ENCODE data around the gene TSSK2. TPM values are rescaled to one million over a fixed set of nuclear protein-coding genes. Genes with fewer than 3 reads are reported as not detected.

Gene TSSK2
- total RNA-seq, 1 donor from 2014 or later, result not detected

GRCh38 chr22:19174106-19175025 lies 43.3 kb downstream of the TSSK2 start:
- DNase-seq (ENCODE audit: low spot score), result no peak
- H3K4me1 Mint-ChIP-seq (ENCODE audit: low read depth), result peaks cover 25% of the 10 kb centered on the region
- H3K27me3 Mint-ChIP-seq (ENCODE audit: low read depth), result peaks cover 11% of the 10 kb centered on the region
- H3K27ac Mint-ChIP-seq, result no peak overlapping the region
- no peaks in the 10 kb centered on the region for H3K9me3 Mint-ChIP-seq
- intact Hi-C loops (cut with micrococcal nuclease), result no loop called here
- H3K4me3 Mint-ChIP-seq (ENCODE audit: low read depth), result peak overlapping the region; percentile 13
- H3K36me3 Mint-ChIP-seq (ENCODE audit: low read depth), result peaks cover 17% of the 10 kb centered on the region

GRCh38 chr22:19175026-19175601 lies 44.0 kb downstream of the TSSK2 start:
- Mint-ChIP-seq H3K36me3 (ENCODE audit: low read depth) (peaks cover 17% of the 10 kb centered on the region), H3K4me1 (ENCODE audit: low read depth) (peaks cover 28% of the 10 kb centered on the region), H3K27ac (no peak overlapping the region), H3K27me3 (ENCODE audit: low read depth) (peaks cover 7% of the 10 kb centered on the region), H3K9me3 (no peaks in the 10 kb centered on the region), H3K4me3 (ENCODE audit: low read depth) (no peak overlapping the region)
- DNase-seq (ENCODE audit: low spot score), result no peak
- intact Hi-C loops (cut with micrococcal nuclease), result no loop called here

- H3K9me3 Mint-ChIP-seq, result no peaks in the 10 kb centered on the region
- no peak for DNase-seq (ENCODE audit: low spot score)
- peaks cover 17% of the 10 kb centered on the region for H3K36me3 Mint-ChIP-seq (ENCODE audit: low read depth)
- H3K4me1 Mint-ChIP-seq (ENCODE audit: low read depth), result peaks cover 23% of the 10 kb centered on the region
- intact Hi-C loops (cut with micrococcal nuclease), result no loop called here
- H3K4me3 Mint-ChIP-seq (ENCODE audit: low read depth), result peak overlapping the region; percentile 49
- peaks cover 1% of the 10 kb centered on the region for H3K27me3 Mint-ChIP-seq (ENCODE audit: low read depth)
- H3K27ac Mint-ChIP-seq, result no peak overlapping the region
Measured at GRCh38 chr22:19175602-19176174, 44.6 kb downstream of the TSSK2 start.

GRCh38 chr22:19176175-19176643 lies 45.1 kb downstream of the TSSK2 start:
- intact Hi-C loops (cut with micrococcal nuclease), result no loop called here
- Mint-ChIP-seq H3K4me1 (ENCODE audit: low read depth) (peaks cover 22% of the 10 kb centered on the region), H3K4me3 (ENCODE audit: low read depth) (peak overlapping the region; percentile 71), H3K27ac (no peak overlapping the region), H3K36me3 (ENCODE audit: low read depth) (peaks cover 17% of the 10 kb centered on the region), H3K27me3 (ENCODE audit: low read depth) (no peaks in the 10 kb centered on the region), H3K9me3 (no peaks in the 10 kb centered on the region)
- no peak for DNase-seq (ENCODE audit: low spot score)

- Mint-ChIP-seq H3K4me1 (ENCODE audit: low read depth) (peaks cover 24% of the 10 kb centered on the region), H3K27ac (peak overlapping the region; percentile 5), H3K4me3 (ENCODE audit: low read depth) (peak overlapping the region; percentile 71), H3K36me3 (ENCODE audit: low read depth) (peaks cover 17% of the 10 kb centered on the region), H3K27me3 (ENCODE audit: low read depth) (no peaks in the 10 kb centered on the region), H3K9me3 (no peaks in the 10 kb centered on the region)
- DNase-seq (ENCODE audit: low spot score), result no peak
- intact Hi-C loops (cut with micrococcal nuclease), result no loop called here
Measured at GRCh38 chr22:19176732-19177131, 45.6 kb downstream of the TSSK2 start.

- Mint-ChIP-seq H3K4me1 (ENCODE audit: low read depth) (peaks cover 26% of the 10 kb centered on the region), H3K27ac (no peak overlapping the region)
- intact Hi-C loops (cut with micrococcal nuclease), result loop anchor here (2.0 kb wide), 3 partner anchors 33 to 301 kb away; partner anchors contain the start of genes CDC45, CLTCL1, ESS2 and UFD1
Measured at GRCh38 chr22:19177164-19178064, 46.3 kb downstream of the TSSK2 start.

DNA sequence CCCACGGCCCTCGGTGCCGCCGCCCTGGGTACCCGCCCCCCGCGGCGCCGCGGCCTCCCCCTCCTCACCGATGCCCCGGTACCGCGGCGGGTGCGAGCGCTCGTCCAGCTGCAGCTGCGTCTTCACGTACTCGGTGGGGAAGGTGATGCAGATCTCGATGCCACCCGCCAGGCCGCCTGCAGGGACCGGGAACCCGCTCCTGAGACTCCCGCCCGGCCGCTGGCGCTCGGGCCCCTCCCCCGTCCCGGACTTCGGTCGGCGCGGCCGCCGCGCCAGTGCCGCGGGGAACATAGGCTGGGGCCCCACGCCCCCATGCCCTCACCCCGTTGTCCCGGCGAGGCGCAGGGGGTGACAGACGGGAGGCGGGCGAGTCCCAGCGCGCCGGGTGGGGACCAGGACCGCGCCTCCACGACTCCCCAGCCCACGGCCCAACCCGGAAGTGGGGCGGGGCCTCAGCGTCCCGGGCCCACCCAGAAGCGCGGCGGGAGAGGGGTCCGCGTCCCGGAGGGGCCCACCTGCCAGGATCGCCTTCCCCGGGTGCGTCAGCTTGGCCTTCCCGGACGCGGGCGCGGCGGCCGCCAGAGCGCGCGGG lies 47.1 kb downstream of the TSSK2 start:
- Mint-ChIP-seq H3K36me3 (ENCODE audit: low read depth) (peaks cover 9% of the 10 kb centered on the region), H3K27me3 (ENCODE audit: low read depth) (no peaks in the 10 kb centered on the region), H3K4me1 (ENCODE audit: low read depth) (peaks cover 22% of the 10 kb centered on the region), H3K9me3 (no peaks in the 10 kb centered on the region), H3K27ac (no peak overlapping the region), H3K4me3 (ENCODE audit: low read depth) (peak overlapping the region; percentile 67)
- intact Hi-C loops (cut with micrococcal nuclease), result loop anchor here (2.0 kb wide), 3 partner anchors 33 to 301 kb away; partner anchors contain the start of genes CDC45, CLTCL1, ESS2 and UFD1
- peak; percentile 56 for DNase-seq (ENCODE audit: low spot score)

More at GRCh38 chr22:19177164-19178064, 46.3 kb downstream of the TSSK2 start:
- no peak for DNase-seq (ENCODE audit: low spot score)
- peak overlapping the region; percentile 71 for H3K4me3 Mint-ChIP-seq (ENCODE audit: low read depth)
- H3K36me3 Mint-ChIP-seq (ENCODE audit: low read depth), result peaks cover 13% of the 10 kb centered on the region
- H3K9me3 Mint-ChIP-seq, result no peaks in the 10 kb centered on the region
- no peaks in the 10 kb centered on the region for H3K27me3 Mint-ChIP-seq (ENCODE audit: low read depth)

GRCh38 chr22:19178657-19179496 lies 47.8 kb downstream of the TSSK2 start, which contains the start of gene SLC25A1:
SLC25A1 (minus strand) TSS chr22:19178736; CDS start chr22:19178673, 63 bp downstream.
- Mint-ChIP-seq H3K4me1 (ENCODE audit: low read depth) (peaks cover 18% of the 10 kb centered on the region), H3K27me3 (ENCODE audit: low read depth) (no peaks in the 10 kb centered on the region), H3K4me3 (ENCODE audit: low read depth) (peak within 1 kb of the TSS; percentile 79), H3K9me3 (no peaks in the 10 kb centered on the region), H3K27ac (peak within 1 kb of the TSS; percentile 58), H3K36me3 (ENCODE audit: low read depth) (peaks cover 6% of the 10 kb centered on the region)
- intact Hi-C loops (cut with micrococcal nuclease), result loop anchor here (2.0 kb wide), 3 partner anchors 34 to 300 kb away; partner anchors contain the start of genes CDC45, CLTCL1, ESS2 and UFD1
- peak; percentile 82 for DNase-seq (ENCODE audit: low spot score)

- Mint-ChIP-seq H3K4me3 (ENCODE audit: low read depth) (peak overlapping the region; percentile 79), H3K27ac (peak overlapping the region; percentile 58), H3K36me3 (ENCODE audit: low read depth) (peaks cover 6% of the 10 kb centered on the region), H3K4me1 (ENCODE audit: low read depth) (peaks cover 18% of the 10 kb centered on the region), H3K27me3 (ENCODE audit: low read depth) (no peaks in the 10 kb centered on the region), H3K9me3 (no peaks in the 10 kb centered on the region)
- DNase-seq (ENCODE audit: low spot score), result peak; percentile 48
- intact Hi-C loops (cut with micrococcal nuclease), result loop anchor here (2.0 kb wide), 3 partner anchors 35 to 299 kb away; partner anchors contain the start of genes CDC45, CLTCL1, ESS2 and UFD1
Measured at GRCh38 chr22:19179497-19180048, 48.5 kb downstream of the TSSK2 start.

GRCh38 chr22:19180234-19180633 lies 49.1 kb downstream of the TSSK2 start:
- no peak overlapping the region for H3K4me3 Mint-ChIP-seq (ENCODE audit: low read depth)
- H3K27me3 Mint-ChIP-seq (ENCODE audit: low read depth), result no peaks in the 10 kb centered on the region
- H3K9me3 Mint-ChIP-seq, result no peaks in the 10 kb centered on the region
- H3K36me3 Mint-ChIP-seq (ENCODE audit: low read depth), result peaks cover 6% of the 10 kb centered on the region
- intact Hi-C loops (cut with micrococcal nuclease), result no loop called here
- peaks cover 18% of the 10 kb centered on the region for H3K4me1 Mint-ChIP-seq (ENCODE audit: low read depth)
- no peak for DNase-seq (ENCODE audit: low spot score)
- no peak overlapping the region for H3K27ac Mint-ChIP-seq

Measured in activated T-helper 2 cell treated with anti-CD3 and anti-CD28 coated beads, Interferon-gamma antibody, Interleukin-2, Interleukin-4, amounts not matched to agents 10 μg/mL and 5 μg/mL and 100 μg/mL, durations not matched to agents 14 hours and 24 hours and 36 hours (primary cell).